GM18868 (cell line): ENCODE measurements around the gene LRRC49.
"Not testable (repeated sequence)": the region's sequence is repeated elsewhere in the genome, so short reads cannot be mapped to it uniquely, and the experiment has no call there.

Source experiments
- ATAC-seq: cut with Tn5 transposase; IDR thresholded peaks from one replicate; pipeline ENCODE4 v1.9.1; 2021; ENCODE audit warnings: mild to moderate bottlenecking, moderate library complexity; ENCODE audit not compliant: unreplicated experiment

The LRRC49 gene, protein sequence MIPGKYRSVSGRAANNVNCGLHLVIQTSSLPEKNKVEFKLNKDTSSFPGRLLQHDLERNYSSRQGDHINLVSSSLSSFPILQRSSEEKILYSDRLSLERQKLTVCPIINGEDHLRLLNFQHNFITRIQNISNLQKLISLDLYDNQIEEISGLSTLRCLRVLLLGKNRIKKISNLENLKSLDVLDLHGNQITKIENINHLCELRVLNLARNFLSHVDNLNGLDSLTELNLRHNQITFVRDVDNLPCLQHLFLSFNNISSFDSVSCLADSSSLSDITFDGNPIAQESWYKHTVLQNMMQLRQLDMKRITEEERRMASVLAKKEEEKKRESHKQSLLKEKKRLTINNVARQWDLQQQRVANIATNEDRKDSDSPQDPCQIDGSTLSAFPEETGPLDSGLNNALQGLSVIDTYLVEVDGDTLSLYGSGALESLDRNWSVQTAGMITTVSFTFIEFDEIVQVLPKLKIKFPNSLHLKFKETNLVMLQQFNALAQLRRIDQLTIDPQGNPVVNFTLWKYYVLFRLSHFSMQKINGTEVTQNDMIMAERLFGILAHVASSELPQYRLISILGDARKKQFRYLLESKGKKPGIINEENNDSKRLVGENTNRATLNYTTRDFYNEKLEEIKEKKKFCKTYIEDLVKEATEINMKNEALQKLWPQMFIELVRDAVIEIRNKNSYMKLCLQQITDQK

DNA sequence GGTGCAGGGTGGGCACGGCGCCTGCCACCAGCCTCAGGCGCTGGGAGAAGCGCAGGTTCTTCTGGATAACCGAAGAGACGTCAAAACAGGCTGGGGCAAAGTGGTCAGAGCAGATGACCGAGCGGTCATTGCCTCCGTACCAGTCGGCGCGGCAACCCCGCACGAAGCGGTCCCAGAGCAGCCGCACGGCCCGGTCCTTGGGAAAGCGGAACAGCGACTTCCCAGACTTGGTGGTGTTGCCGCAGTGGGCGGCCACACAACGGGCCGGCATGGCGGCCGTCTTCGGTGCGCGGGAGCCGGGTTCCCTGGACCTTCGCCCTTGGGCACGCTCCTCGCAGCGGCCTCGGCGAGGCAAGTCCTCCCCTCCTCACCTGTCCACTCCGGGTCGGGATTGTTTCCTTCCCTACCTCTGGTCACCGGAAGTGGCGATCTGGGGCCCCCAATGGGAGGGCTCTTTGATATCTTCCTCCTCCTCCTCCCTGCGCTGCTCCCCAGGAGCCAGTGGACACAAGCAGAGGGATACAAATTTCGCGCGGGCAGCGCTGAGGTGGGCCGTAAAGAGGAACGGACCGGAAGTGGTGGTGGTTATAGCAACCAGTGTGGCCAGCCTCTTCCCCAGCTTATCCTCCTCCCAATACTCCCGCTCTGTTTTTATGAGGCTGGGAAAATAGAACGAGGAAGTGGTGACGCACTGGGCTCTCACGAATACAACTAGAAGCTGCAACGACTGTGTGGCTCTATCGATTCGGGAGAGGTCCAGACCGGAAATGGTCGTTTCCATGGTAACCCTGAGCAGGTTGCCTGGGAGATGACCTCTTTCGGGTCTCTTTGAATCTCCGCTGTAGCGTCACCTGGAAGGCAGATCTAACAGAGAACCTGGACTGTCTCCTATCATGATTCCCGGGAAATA, at the start of gene LRRC49, which contains the start of gene THAP10:
Gene LRRC49 (plus strand): TSS at position 825 of the 910 bp plus-strand sequence. CDS start 69 bp downstream, at position 894.
Gene THAP10 (minus strand): TSS at position 432 of the 910 bp plus-strand sequence. CDS start 161 bp downstream, at position 271.
- ATAC-seq, result peak; percentile 76

DNA sequence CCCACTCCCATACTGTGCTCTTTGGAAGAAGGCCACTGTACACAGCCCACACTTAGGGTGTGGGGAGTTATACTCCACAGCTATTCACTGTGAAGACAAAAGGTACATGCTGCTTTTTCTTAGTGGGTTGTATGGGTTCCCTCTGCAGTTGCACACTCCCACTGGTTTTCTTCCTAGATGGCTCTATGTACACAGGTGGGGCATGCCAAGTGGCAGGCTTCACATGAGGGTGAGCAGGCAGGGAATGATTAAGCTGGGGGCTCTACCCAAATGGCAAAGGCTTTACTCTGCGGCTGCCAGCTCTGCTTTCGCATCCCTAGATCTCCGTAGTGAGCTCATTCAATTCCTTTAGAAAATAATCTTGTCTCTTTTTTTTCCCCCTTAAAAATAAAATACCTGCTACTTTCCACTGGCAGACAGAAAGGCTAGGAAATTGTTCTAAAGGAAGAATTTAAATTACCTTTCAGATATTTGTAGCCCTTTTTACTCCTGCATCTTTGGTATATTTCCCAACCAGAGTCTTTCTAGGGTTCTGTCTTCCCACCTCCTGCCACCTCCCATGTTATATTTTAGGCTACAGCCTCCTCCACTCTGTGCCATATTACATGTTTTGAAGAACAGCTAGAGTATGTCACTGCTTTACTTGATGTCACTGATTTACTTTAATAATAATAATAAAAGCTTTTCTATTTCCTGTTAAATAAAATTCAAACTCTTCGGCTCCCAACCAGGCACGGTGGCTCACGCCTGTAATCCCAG, 46.8 kb upstream of the LRRC49 start:
- ATAC-seq, result no peak

DNA sequence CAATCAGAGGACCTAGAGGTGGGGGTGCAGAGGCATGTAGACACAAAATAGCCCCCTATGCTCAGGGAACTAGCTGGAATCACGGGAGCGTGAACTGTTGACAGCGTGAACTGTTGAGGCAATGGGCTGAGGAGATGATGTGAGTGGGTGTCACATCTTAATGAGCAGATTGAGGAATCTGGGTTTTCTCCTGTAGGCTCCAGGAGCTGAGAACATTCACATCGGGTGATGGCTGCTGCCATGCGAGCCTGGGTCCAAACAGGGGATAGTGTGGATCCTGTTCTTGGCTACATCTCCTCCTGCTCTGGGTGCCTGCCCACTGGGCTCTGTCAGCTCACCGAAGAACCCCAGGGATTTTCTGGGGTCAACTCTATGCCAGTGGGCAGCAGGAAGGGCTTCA, 40.7 kb upstream of the LRRC49 start:
- ATAC-seq, result no peak

DNA sequence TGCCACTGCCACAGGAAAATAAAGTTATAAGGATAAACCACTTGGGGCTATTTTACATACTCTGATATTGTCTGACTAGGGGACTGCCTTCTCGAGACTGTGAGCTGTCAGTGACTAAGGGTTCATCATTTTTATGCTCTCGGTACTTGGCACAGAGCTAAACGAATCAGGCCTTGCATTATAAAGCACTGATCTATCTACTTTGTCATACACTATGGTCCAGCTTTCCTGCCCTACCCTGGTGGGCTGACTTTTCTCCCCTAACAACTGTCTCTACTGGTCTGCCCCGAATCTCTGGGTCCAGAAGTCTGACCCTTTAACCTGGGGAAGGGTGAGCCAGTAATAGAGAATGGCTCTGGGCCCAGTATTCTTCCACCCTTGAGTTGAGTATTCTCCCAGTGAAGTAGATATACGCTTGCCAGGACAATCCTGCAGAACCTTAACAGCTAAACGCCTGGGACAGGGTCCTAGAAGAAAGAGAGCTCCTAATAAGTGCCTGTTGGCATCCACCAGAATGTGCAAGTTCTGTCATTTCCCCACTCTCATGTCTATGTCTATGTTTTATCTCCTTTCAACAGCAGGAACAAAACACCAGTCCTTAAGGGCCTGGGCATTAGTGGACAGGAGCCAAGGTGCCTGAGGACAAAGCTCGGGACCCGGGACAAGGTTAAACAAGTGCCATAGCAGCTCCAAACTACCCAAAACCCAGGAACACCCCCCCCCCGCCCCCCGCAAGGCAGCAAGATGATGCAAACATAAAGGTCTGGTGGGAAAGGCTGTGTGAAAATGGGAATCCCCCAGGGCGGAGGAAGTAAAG, 39.9 kb upstream of the LRRC49 start:
- ATAC-seq, result no peak

DNA sequence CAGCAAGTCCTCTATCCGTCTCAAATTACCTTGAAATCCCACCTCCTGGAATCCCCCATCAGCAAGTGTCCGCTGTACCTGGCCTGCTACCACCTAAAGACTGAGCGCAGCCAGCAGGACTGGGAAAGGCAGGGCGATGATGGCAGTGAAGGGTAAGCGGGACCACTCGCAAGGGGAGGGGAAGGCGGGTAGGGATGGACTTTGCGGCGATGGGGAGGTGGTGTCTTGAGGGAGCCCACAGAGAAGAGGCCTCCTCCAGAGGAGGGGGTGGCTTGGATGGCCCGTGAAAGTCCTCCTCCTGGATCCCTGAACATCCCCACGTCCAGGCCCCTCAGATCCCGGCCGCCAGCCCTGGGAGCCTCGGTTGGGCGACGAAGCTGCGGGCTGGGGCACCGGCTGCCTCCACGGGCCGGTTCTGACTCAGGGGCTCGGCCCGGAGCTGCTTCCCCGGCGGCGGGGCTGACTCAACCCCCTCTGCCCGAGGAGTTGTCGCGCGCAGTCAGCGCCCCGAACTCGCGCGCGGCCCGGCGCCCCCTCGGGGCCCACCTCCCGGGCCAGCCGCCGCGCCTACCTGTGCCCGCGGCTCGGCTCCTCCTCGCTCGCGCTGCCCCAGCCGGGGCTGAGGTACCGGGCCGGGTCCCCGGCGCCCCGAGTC, 39.2 kb upstream of the LRRC49 start:
- peak; percentile 36 for ATAC-seq

DNA sequence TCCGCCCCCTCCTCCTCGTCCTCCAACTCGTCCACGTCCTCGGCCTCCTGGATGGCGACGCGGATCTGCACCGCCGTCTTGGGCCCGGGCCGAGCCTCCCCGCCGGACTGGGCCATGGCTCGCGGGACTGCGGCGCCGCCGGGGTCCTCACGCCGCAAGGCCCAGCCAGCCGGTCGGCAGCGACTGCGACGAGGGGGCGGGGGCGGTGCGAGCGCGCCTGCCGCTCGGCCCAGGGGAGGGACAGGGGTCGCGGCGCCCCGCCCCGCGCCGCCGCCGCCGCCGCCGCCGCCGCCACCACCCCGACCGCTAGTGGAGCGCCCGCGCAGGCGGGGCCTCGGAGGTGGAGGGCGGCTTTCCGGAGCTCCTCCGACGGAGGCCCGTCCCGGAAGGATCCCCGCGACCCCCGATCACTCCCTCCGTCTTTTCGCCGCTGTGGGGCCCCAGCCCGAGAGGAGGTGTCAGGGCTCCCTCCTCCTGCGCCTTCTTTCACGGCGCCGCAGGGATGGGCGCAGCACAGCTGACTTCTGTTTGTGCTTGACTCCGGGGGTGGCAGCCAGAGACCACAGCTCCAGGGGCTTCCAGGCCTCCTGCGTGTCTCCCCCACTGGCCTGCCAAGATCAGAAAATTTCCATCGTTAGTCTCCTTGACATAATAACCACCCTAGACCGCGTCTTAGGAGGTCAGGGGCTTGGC, 38.5 kb upstream of the LRRC49 start, which contains the start of gene LARP6:
Gene LARP6 (minus strand): TSS at position 185 of the 693 bp plus-strand sequence. CDS start 69 bp downstream, at position 116.
- peak; percentile 58 for ATAC-seq

DNA sequence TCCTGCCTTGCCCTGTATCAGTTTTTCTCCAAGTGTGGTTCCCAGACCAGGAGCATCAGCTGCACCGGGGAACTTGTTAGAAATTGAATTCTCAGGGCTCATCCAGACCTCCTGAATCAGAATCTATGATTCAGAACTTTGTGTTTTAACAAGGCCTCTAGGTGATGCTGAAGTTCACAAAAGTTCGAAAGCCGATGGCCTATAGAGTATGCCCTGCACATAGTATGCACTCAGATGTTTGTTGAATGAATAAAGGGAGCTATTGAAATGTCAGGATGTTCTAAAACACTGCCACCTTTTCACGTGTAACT, 38.0 kb upstream of the LRRC49 start:
- ATAC-seq, result no peak

DNA sequence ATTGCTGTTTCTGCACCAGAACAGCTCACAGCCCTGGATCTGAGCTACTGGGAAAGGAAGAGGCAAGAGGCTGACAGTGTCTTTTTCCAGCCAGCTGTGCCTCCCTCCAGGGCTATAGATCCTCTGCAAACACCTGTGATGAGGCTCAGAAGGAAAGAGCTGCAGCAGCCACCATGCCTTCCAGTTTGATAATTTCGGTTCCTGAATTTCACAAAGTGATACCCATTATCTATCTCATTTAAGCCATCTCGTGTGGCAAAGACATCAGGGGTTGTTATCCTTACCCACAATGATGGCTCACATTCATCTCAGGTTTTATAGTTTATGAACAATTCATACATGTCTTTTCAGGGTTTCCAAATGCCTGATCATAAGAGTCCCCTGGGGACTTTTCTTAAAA, 36.9 kb upstream of the LRRC49 start:
- no peak for ATAC-seq

DNA sequence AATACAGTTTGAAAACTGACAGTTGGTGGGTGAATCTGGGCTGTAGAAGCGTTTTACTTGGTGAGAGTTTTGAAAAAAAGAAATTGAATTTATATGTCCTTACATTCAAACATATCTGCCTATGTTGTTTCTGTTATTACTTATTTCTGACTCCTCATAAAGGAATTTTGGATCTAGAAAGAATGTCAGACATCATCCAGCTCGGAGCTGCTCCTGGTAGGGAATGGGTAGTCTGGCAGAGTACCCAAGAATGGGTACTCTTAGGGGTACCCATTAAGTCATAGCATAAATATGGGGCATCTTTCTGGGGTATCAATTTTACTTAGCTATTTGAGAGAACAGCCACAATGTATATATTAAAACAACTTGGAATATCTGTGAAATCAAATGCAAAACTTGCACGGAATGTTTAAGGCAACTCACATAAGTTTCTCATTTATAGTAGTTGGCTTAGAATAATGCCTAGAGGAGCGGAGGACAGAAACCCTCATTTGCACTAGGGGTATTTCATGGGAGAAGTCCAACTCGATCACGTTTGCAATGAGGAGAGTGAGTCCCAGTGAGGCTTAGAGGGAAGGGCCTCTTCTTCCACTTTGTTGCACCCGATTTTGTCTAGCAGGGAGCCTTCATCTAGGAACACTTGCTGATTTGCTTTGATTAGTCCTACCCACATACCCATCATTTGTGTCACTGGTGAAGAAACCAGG, 36.3 kb upstream of the LRRC49 start:
- no peak for ATAC-seq

DNA sequence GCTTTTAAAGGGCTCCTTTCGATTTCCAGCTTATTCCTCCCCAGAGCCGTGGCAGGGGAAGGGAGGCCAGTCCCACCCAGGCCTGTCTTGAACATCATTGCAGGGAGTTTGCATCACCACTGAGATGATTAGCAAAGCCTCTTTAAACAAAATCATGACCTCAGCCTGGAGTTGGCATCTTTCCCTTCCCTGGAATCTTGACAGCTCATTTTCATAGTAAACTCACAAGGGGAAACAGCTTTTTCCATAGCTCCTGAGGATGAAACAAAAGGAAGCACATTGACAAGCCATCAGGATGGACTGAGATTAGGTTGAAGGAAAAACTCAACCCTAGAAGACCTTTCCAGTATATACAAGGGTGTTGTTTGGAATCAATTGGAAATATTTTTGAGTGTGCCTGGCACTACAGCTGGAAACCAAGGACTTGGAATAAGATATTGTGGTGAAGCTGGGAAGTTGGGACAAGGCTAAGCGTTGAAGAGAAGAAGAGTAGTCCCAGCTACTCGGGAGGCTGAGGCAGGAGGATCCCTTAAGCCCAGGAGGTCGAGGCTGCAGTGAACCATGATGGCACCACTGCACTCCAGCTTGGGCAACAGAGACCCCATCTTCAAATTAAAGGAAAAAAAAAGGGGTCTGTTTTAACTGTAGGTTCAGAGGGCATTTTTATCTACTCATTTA, 35.6 kb upstream of the LRRC49 start:
- ATAC-seq, result no peak

DNA sequence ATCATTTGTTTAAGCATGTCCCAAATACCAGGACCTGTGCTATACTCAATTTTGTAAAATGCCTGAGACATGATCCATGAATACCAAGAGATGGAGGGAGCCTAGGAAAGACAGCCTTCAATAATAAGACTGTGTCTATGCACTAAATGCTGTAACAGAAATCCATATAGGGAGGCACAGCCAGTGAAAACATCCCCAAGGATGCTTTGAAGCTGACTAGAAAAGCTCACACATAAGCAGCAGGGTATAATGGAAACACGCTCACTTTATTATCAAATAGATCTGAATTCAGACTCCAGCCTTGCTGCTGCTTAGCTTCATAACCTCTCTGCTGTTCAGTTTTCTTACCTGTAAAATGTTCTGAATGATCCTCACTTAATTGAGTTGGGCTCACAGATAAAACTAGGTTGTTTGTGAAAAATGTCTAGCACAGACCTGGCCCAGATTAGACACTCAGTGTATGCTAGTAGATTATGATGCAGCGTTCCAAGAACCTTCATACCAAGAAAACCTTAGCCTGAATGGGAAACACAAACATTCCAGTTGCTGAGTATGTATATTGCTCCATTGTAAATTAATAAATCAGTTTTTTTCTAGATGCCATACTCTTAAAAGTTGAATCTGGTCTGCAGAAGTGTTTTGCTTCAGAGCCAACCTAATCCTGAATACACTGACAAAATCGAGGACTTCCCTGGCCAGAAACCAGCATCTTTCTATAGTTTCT, 34.9 kb upstream of the LRRC49 start:
- ATAC-seq, result no peak

DNA sequence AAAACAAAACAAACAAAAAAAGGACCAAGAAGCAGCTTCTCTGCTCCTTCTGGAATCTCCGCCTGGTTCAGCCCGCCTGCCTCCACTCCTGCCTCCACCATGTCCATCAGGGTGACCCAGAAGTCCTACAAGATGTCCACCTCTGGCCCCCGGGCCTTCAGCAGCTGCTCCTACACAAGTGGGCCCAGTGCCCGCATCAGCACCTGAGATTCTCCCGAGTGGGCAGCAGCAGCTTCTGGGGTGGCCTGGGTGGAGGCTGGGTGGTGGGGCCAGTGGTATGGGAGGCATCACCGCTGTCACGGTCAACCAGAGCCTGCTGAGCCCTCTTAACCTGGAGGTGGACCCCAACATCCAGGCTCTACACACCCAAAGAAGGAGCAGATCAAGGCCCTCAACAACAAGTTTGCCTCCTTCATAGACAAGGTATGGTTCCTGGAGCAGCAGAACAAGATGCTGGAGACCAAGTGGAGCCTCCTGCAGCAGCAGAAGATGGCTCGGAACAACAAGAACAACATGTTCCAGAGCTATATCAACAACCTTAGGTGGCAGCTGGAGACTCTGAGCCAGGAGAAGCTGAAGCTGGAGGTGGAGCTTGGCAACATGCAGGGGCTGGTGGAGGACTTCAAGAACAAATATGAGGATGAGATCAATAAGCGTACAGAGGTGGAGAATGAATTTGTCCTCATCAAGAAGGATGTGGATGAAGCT, 33.9 kb upstream of the LRRC49 start:
- not testable (repeated sequence) for ATAC-seq

DNA sequence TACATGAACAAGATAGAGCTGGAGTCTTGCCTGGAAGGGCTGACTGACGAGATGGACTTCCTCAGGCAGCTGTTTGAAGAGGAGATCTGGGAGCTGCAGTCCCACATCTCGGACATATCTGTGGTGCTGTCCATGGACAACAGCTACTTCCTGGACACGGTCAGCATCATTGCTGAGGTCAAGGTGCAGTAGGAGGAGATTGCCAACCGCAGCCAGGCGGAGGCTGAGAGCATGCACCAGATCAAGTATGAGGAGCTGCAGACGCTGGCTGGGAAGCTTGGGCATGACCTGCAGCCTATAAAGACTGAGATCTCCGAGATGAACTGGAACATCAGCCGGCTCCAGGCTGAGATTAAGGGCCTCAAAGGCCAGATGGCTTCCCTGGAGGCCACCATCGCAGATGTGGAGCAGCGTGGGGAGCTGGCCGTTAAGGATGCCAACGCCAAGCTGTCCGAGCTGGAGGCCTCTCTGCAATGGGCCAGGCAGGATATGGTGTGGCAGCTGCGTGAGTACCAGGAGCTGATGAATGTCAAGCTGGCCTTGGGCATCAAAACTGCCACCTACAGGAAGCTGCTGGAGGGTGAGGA, 33.2 kb upstream of the LRRC49 start:
- ATAC-seq, result no peak

DNA sequence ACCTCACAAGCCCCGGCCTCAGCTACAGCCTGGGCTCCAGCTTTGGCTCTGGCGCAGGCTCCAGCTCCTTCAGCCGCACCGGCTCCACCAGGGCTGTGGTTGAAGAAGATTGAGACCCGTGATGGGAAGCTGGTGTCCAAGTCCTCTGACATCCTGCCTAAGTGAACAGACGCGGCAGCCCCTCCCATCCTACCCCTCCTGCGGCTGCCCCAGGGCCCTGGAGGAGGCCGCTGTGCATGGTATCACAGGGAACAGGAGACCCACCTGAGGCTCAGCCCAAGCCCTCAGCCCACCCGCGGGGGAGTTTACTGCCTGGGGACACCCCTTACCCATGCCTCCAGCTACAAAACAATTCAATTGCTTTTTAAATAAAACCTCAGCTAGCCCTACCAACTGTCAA, 32.6 kb upstream of the LRRC49 start:
- ATAC-seq, result no peak

DNA sequence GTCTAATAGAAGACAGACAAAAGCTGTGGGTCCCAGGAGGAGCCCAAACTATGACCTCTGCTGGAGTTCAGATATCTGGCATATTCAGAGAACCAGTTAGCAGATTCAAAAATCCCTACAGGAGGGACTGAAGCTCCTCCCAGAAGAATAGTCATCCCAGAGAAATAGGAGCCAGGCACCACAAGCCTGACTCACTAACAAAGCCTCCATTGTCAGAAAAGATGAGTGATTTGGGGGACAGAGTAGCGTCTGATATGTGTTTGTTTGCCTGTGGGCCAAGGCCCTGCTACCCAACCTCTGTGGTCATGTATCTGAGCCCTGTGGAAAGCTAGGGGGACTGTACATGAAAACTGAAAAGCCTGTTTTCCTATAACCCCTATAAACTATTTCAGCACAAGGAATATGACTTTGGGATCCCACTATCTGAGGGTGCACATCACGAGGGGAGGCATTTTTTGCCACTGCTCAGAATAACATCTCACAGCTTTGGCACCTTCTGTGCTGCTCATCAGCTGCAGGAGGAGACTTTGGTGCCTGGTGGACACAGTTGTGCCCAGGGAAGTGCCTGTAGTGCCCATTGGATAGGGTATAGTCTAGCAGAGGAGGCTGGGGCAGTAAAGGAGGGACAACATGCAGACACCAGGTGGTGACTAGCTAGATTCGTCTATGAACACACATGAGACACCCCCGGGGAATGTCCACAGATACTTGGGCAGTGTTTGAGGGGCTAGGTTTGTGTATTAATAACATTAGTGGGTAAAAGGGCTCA, 29.0 kb upstream of the LRRC49 start:
- ATAC-seq, result no peak
